Fibroblast of lung (primary cell): ENCODE results near the gene PHLDB1. TPM values are rescaled to one million over a fixed set of nuclear protein-coding genes. Genes with fewer than 3 reads are reported as not detected.
"Not testable (repeated sequence)": the region's sequence is repeated elsewhere in the genome, so short reads cannot be mapped to it uniquely, and the experiment has no call there.

Source experiments
- DNase-seq, 2 donors: peaks; one replicate each; pipeline versions ENCODE4 v3.0.0 to v3.0.0-alpha.2; 2010; ENCODE audit warnings: low read depth in 2 of 2
- H2AFZ ChIP-seq: 2 replicates; pipeline ENCODE4 v1.5.1; 2012; ENCODE audit warnings: low read length, control low read depth, inconsistent platforms
- H3K27ac ChIP-seq: 2 replicates; pipeline ENCODE4 v1.5.1; 2011; ENCODE audit warnings: low read length, control low read depth; ENCODE audit not compliant: insufficient read depth
- H3K27me3 ChIP-seq: 2 replicates; pipeline ENCODE4 v1.5.1; 2011; ENCODE audit warnings: mild to moderate bottlenecking, low read length; ENCODE audit not compliant: control insufficient read depth, insufficient read depth
- H3K36me3 ChIP-seq: 2 replicates; pipeline ENCODE4 v1.5.1; 2011; ENCODE audit warnings: low read length; ENCODE audit not compliant: control insufficient read depth, insufficient read depth
- H3K4me1 ChIP-seq: 2 replicates; pipeline ENCODE4 v1.5.1; 2011; ENCODE audit warnings: low read length; ENCODE audit not compliant: control insufficient read depth, insufficient read depth; ENCODE audit errors: extremely low read depth
- H3K4me2 ChIP-seq: 2 replicates; pipeline ENCODE4 v1.5.1; 2011; ENCODE audit warnings: low read length, control low read depth; ENCODE audit not compliant: insufficient read depth; ENCODE audit errors: extremely low read depth
- H3K4me3 ChIP-seq, 4 experiments: fragments of 200-600 bp in 1 of 4; sonication (generic) in 1 of 4; replicated peaks in 1 of 4; 2 replicates each; pipeline ENCODE4 v1.5.1; 2011 to 2016; ENCODE audit warnings: low read length in 4 of 4, low read depth in 3 of 4, mild to moderate bottlenecking in 3 of 4, control low read depth in 2 of 4, inconsistent platforms in 1 of 4, mixed read lengths in 1 of 4; ENCODE audit not compliant: insufficient read depth in 1 of 4; ENCODE audit errors: control extremely low read depth in 1 of 4
- H3K79me2 ChIP-seq: 2 replicates; pipeline ENCODE4 v1.5.1; 2012; ENCODE audit warnings: mild to moderate bottlenecking, low read length, inconsistent platforms; ENCODE audit not compliant: control insufficient read depth, insufficient read depth
- H3K9ac ChIP-seq: 2 replicates; pipeline ENCODE4 v1.5.1; 2011; ENCODE audit warnings: mild to moderate bottlenecking, low read length, control low read depth; ENCODE audit not compliant: insufficient read depth
- H3K9me3 ChIP-seq: 2 replicates; pipeline ENCODE4 v1.5.1; 2012; ENCODE audit warnings: low read depth, low read length; ENCODE audit not compliant: control insufficient read depth, insufficient read depth
- H4K20me1 ChIP-seq: 2 replicates; pipeline ENCODE4 v1.5.1; 2011; ENCODE audit warnings: low read length; ENCODE audit not compliant: control insufficient read depth, insufficient read depth; ENCODE audit errors: extremely low read depth
- CTCF ChIP-seq, 2 donors: IDR thresholded peaks in 1 of 2; conservative IDR thresholded peaks in 1 of 2; 1 replicate in 1 of 2; 2 replicates in 1 of 2; pipeline ENCODE4 v1.5.1; 2011 to 2012; ENCODE audit warnings: low read length in 2 of 2, control low read depth in 1 of 2, inconsistent platforms in 1 of 2, low read depth in 1 of 2, mild to moderate bottlenecking in 1 of 2
- EZH2 ChIP-seq: IDR thresholded peaks from 2 replicates; pipeline ENCODE4 v1.5.1; 2012; ENCODE audit warnings: low read length, control low read depth, mild to moderate bottlenecking; ENCODE audit errors: missing control alignments
- polyA plus RNA-seq, 2 donors: library from polyadenylated mRNA; depleted of rRNA in 1 of 2; stranded (reverse) in 1 of 2; unstranded in 1 of 2; fragments of >200 nt; gene quantifications; 2 replicates each; pipeline ENCODE4 v1.2.1, GENCODE V29; 2011 to 2012; ENCODE audit warnings: missing spikeins in 1 of 2
- total RNA-seq: library from RNA; depleted of rRNA; stranded (reverse); fragments of >200 nt; gene quantifications from 2 replicates; pipeline ENCODE4 v1.2.1, GENCODE V29; 2014

The PHLDB1 gene
- total and polyA plus RNA-seq, 2 donors (not counting 1 experiment from before 2014, with no cell fraction given) = 51.4 to 59.0 TPM

GRCh38 chr11:118610773-118611432 lies 3.5 kb downstream of the PHLDB1 start:
- Histone ChIP-seq H3K79me2 (peaks cover 53% of the 10 kb centered on the region), H3K9ac (peak overlapping the region; percentile 99), H3K4me3 (peak overlapping the region; percentile 23 to 84 (median 66)), H3K9me3 (no peaks in the 10 kb centered on the region), H3K4me1 (peaks cover 34% of the 10 kb centered on the region), H3K27ac (peak overlapping the region; percentile 98), H3K27me3 (no peaks in the 10 kb centered on the region), H3K36me3 (peaks cover 18% of the 10 kb centered on the region), H3K4me2 (peak overlapping the region; percentile 80), H2AFZ (no peak overlapping the region), H4K20me1 (no peaks in the 10 kb centered on the region)
- DNase-seq = peak; percentile 54 to 65
- TF ChIP-seq CTCF (conservative IDR thresholded peaks at IDR 0.05 in 1 of 2, IDR thresholded peaks at IDR 0.05 in 1 of 2; ENCODE audit: low read depth in 1 of 2, low read length in 2 of 2) = peak; percentile 61 to 75
- no peak for TF ChIP-seq EZH2

GRCh38 chr11:118611433-118611795 lies 4.0 kb downstream of the PHLDB1 start:
- H3K9me3 ChIP-seq, H3K27me3 ChIP-seq, DNase-seq, H4K20me1 ChIP-seq, H2AFZ ChIP-seq, H3K27ac ChIP-seq: not testable (repeated sequence)
- Histone ChIP-seq H3K9ac (peak overlapping the region; percentile 1), H3K4me3 (peak overlapping the region in 1 of 4 experiments; percentile 84), H3K36me3 (peaks cover 21% of the 10 kb centered on the region), H3K4me1 (peaks cover 30% of the 10 kb centered on the region), H3K79me2 (peaks cover 53% of the 10 kb centered on the region), H3K4me2 (peak overlapping the region; percentile 64)

- peaks cover 29% of the 10 kb centered on the region for H3K4me1 ChIP-seq
- H3K9ac ChIP-seq = peak overlapping the region; percentile 8
- H3K4me2 ChIP-seq = peak overlapping the region; percentile 88
- no peak overlapping the region for H2AFZ ChIP-seq
- H4K20me1 ChIP-seq = no peaks in the 10 kb centered on the region
- DNase-seq = peak in 1 of 2 donors; percentile 33
- no peaks in the 10 kb centered on the region for H3K9me3 ChIP-seq
- H3K4me3 ChIP-seq = peak overlapping the region in 3 of 4 experiments; percentile 4 to 27 (median 9)
- H3K27me3 ChIP-seq = no peaks in the 10 kb centered on the region
- peaks cover 53% of the 10 kb centered on the region for H3K79me2 ChIP-seq
- peak overlapping the region; percentile 68 for H3K27ac ChIP-seq
- no peak for TF ChIP-seq EZH2
- no peak for TF ChIP-seq CTCF (conservative IDR thresholded peaks at IDR 0.05 in 1 of 2, IDR thresholded peaks at IDR 0.05 in 1 of 2; ENCODE audit: low read depth in 1 of 2, low read length in 2 of 2)
- H3K36me3 ChIP-seq = peaks cover 26% of the 10 kb centered on the region
These were observed 5.0 kb downstream of the PHLDB1 start for GRCh38 chr11:118612378-118612777.
